Measurements from ENCODE around the gene PRPF40B. TPM values are rescaled to one million over a fixed set of nuclear protein-coding genes. Genes with fewer than 3 reads are reported as not detected.
A peak's percentile ranks its signal among the peaks of the same experiment; 100 is the strongest.

PRPF40B gene
- total RNA-seq, 3 donors from 2014 or later (not counting 1 experiment from before 2014, with no cell fraction given), result 5.6 to 6.8 (median 5.9) TPM

- H3K27ac ChIP-seq (ENCODE audit: low read length), result no peak overlapping the region
- Mint-ChIP-seq H3K27me3 (ENCODE audit: low read depth in 2 of 2) (no peaks in the 10 kb centered on the region), H3K27ac (no peak overlapping the region), H3K4me1 (peaks cover 55 to 63% of the 10 kb centered on the region in 2 donors), H3K4me3 (no peak overlapping the region), H3K36me3 (no peaks in the 10 kb centered on the region), H3K9me3 (no peaks in the 10 kb centered on the region)
- no peak for TF ChIP-seq CTCF (IDR thresholded peaks at IDR 0.05)
- no peaks in the 10 kb centered on the region for H3K9me3 ChIP-seq (ENCODE audit: control insufficient read depth, insufficient read depth, low read length)
- intact Hi-C loops (cut with micrococcal nuclease), result no loop called here
- 80% methylated on average over 1 of the region's 3 CpGs for WGBS (ENCODE audit: insufficient coverage)
- H3K27me3 ChIP-seq (ENCODE audit: control insufficient read depth, insufficient read depth, low read length), result no peaks in the 10 kb centered on the region
- DNase-seq (no peak), ATAC-seq (no peak)
- H3K4me3 ChIP-seq (ENCODE audit: low read length), result no peak overlapping the region
- peaks cover 28% of the 10 kb centered on the region for H3K4me1 ChIP-seq (ENCODE audit: control insufficient read depth, insufficient read depth, low read length)
- no peaks in the 10 kb centered on the region for H3K36me3 ChIP-seq (ENCODE audit: control insufficient read depth, insufficient read depth, low read length)
These were observed 55.4 kb downstream of the PRPF40B start for GRCh38 chr12:49678711-49679110.

- no peaks in the 10 kb centered on the region for H3K9me3 ChIP-seq (ENCODE audit: control insufficient read depth, insufficient read depth, low read length)
- 91% methylated on average over 1 of the region's 1 CpG for WGBS (ENCODE audit: insufficient coverage)
- peaks cover 55 to 63% of the 10 kb centered on the region in 2 donors for H3K4me1 Mint-ChIP-seq
- no peaks in the 10 kb centered on the region for H3K36me3 ChIP-seq (ENCODE audit: control insufficient read depth, insufficient read depth, low read length)
- no peaks in the 10 kb centered on the region for H3K27me3 Mint-ChIP-seq (ENCODE audit: low read depth in 2 of 2)
- H3K27ac ChIP-seq (ENCODE audit: low read length), result no peak overlapping the region
- ATAC-seq (no peak), DNase-seq (no peak)
- no peak for TF ChIP-seq CTCF (IDR thresholded peaks at IDR 0.05)
- H3K36me3 Mint-ChIP-seq, result no peaks in the 10 kb centered on the region
- H3K27me3 ChIP-seq (ENCODE audit: control insufficient read depth, insufficient read depth, low read length), result no peaks in the 10 kb centered on the region
- no peak overlapping the region for H3K27ac Mint-ChIP-seq
- H3K4me3 ChIP-seq (ENCODE audit: low read length), result no peak overlapping the region
- peaks cover 28% of the 10 kb centered on the region for H3K4me1 ChIP-seq (ENCODE audit: control insufficient read depth, insufficient read depth, low read length)
- H3K4me3 Mint-ChIP-seq, result no peak overlapping the region
- intact Hi-C loops (cut with micrococcal nuclease), result no loop called here
- H3K9me3 Mint-ChIP-seq, result no peaks in the 10 kb centered on the region
These were observed 56.7 kb downstream of the PRPF40B start for GRCh38 chr12:49680075-49680474.

GRCh38 chr12:49683599-49684309 lies 60.4 kb downstream of the PRPF40B start:
- peak overlapping the region; percentile 88 to 92 for H3K27ac Mint-ChIP-seq
- no peak for TF ChIP-seq CTCF (IDR thresholded peaks at IDR 0.05)
- no peaks in the 10 kb centered on the region for H3K9me3 Mint-ChIP-seq
- Histone ChIP-seq H3K4me1 (ENCODE audit: control insufficient read depth, insufficient read depth, low read length) (peaks cover 27% of the 10 kb centered on the region), H3K4me3 (ENCODE audit: low read length) (no peak overlapping the region), H3K27me3 (ENCODE audit: control insufficient read depth, insufficient read depth, low read length) (no peaks in the 10 kb centered on the region), H3K9me3 (ENCODE audit: control insufficient read depth, insufficient read depth, low read length) (no peaks in the 10 kb centered on the region), H3K27ac (ENCODE audit: low read length) (peak overlapping the region; percentile 31), H3K36me3 (ENCODE audit: control insufficient read depth, insufficient read depth, low read length) (no peaks in the 10 kb centered on the region)
- DNase-seq, result peak in 1 of 2 donors; percentile 26
- H3K27me3 Mint-ChIP-seq (ENCODE audit: low read depth in 2 of 2), result no peaks in the 10 kb centered on the region
- H3K36me3 Mint-ChIP-seq, result no peaks in the 10 kb centered on the region
- H3K4me1 Mint-ChIP-seq, result peaks cover 55 to 59% of the 10 kb centered on the region in 2 donors
- ATAC-seq, result peak; percentile 84 to 98 (median 94)
- H3K4me3 Mint-ChIP-seq, result peak overlapping the region; percentile 84
- intact Hi-C loops (cut with micrococcal nuclease), result loop anchor here (1.0 to 2.0 kb wide), 3 partner anchors 13 to 21 kb away; no protein-coding TSS in a partner anchor
- 37% methylated on average over 2 of the region's 3 CpGs for WGBS (ENCODE audit: insufficient coverage)

All from natural killer cell (primary cell).